SU-DHL-6 (cell line): Measurements from ENCODE around the gene SOBP.

Experiments
- H2AFZ ChIP-seq: fragments of 200-600 bp; sonication (generic); 2 replicates; pipeline ENCODE4 v1.6.1; 2014; ENCODE audit warnings: low read depth, mild to moderate bottlenecking, moderate library complexity, mixed read lengths, antibody characterized with exemption, low read length; ENCODE audit not compliant: severe bottlenecking
- H3F3A ChIP-seq: fragments of 200-600 bp; shearing (Covaris generic); 2 replicates; pipeline ENCODE4 v1.6.0; 2016; ENCODE audit warnings: antibody characterized with exemption, mild to moderate bottlenecking; ENCODE audit not compliant: insufficient read depth
- H3K27ac ChIP-seq: fragments of 200-600 bp; sonication (generic); 2 replicates; pipeline ENCODE4 v1.5.1; 2016; ENCODE audit warnings: low read depth, mild to moderate bottlenecking, low read length, moderate library complexity, mixed read lengths
- H3K27me3 ChIP-seq: fragments of 200-600 bp; sonication (generic), shearing (Covaris generic); 2 replicates; pipeline ENCODE4 v1.6.0; 2014; ENCODE audit warnings: mild to moderate bottlenecking, low read length
- H3K36me3 ChIP-seq: fragments of 200-600 bp; sonication (generic); 2 replicates; pipeline ENCODE4 v1.6.1; 2014; ENCODE audit warnings: mild to moderate bottlenecking, low read length, mixed read lengths
- H3K4me2 ChIP-seq: fragments of 300-600, 200-600 bp; shearing (Covaris generic), sonication (generic); 2 replicates; pipeline ENCODE4 v1.6.0; 2014; ENCODE audit warnings: low read length, low read depth, mild to moderate bottlenecking; ENCODE audit not compliant: poor library complexity, severe bottlenecking
- H3K4me3 ChIP-seq: fragments of 200-600 bp; sonication (generic); 2 replicates; pipeline ENCODE4 v1.5.1; 2014; ENCODE audit warnings: antibody characterized with exemption, low read length, mild to moderate bottlenecking, mixed read lengths; ENCODE audit not compliant: insufficient read depth, poor library complexity, severe bottlenecking
- H3K79me2 ChIP-seq: fragments of 200-600 bp; sonication (generic); 2 replicates; pipeline ENCODE4 v1.6.1; 2014; ENCODE audit warnings: mild to moderate bottlenecking, low read length, moderate library complexity; ENCODE audit not compliant: insufficient read depth
- H3K9ac ChIP-seq: fragments of 200-600 bp; sonication (generic); 2 replicates; pipeline ENCODE4 v1.7.0; 2014; ENCODE audit warnings: mild to moderate bottlenecking, low read length
- H3K9me2 ChIP-seq: fragments of 200-600 bp; sonication (generic); replicated peaks from 2 replicates; pipeline ENCODE4 v1.6.1; 2014; ENCODE audit warnings: low read length; ENCODE audit not compliant: insufficient read depth
- H3K9me3 ChIP-seq: fragments of 200-600 bp; sonication (generic); 2 replicates; pipeline ENCODE4 v1.6.1; 2014; ENCODE audit warnings: low read length, mixed read lengths; ENCODE audit not compliant: insufficient read depth
- H4K20me1 ChIP-seq: fragments of 200-600 bp; sonication (generic); 2 replicates; pipeline ENCODE4 v1.6.1; 2014; ENCODE audit warnings: low read depth, mild to moderate bottlenecking, antibody characterized with exemption, low read length, moderate library complexity, mixed read lengths
- EZH2phosphoT487 ChIP-seq: fragments of 200-600 bp; sonication (generic), shearing (Covaris generic); conservative IDR thresholded peaks from 2 replicates; pipeline ENCODE4 v1.6.1; 2018; ENCODE audit warnings: mild to moderate bottlenecking, antibody characterized with exemption, low read length, moderate library complexity, mixed read lengths
- TF ChIP-seq, protein P1 (sequence below): fragments of 200-600 bp; sonication (generic); IDR thresholded peaks from one replicate; pipeline ENCODE4 v1.5.1; 2017; ENCODE audit warnings: antibody characterized with exemption, mild to moderate bottlenecking, low read length, moderate library complexity; ENCODE audit not compliant: insufficient read depth, poor library complexity, severe bottlenecking

SOBP gene

DNA sequence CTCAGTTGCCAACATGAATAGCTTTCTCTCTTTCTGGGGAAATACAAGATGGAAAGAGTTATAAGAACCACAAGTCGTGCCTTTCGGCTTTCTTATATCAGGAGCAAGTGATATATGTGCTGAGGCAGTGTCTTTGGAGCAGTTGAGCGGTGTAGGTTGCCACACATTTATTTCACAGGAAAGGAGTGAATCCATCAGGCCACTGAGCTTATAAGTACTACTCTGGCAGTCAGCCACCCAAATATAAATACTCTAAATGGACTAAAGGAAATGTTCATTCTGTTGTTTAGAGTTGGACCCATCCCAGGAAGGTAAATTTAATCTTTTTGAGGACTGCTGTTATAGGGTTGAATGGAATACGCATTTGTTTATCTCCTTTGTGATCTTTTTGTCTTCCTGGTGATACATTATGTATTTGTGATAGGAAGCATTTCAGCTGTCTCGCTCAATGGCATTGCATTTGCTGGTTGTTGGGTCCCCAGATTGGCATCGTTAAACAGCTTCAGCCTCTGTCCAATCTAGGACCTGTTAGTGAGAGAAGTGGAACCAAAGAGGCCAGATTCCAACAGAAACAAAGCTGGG lies 139.7 kb downstream of the SOBP start:
- H3K79me2 ChIP-seq = no peaks in the 10 kb centered on the region
- no peaks in the 10 kb centered on the region for H3K27me3 ChIP-seq

DNA sequence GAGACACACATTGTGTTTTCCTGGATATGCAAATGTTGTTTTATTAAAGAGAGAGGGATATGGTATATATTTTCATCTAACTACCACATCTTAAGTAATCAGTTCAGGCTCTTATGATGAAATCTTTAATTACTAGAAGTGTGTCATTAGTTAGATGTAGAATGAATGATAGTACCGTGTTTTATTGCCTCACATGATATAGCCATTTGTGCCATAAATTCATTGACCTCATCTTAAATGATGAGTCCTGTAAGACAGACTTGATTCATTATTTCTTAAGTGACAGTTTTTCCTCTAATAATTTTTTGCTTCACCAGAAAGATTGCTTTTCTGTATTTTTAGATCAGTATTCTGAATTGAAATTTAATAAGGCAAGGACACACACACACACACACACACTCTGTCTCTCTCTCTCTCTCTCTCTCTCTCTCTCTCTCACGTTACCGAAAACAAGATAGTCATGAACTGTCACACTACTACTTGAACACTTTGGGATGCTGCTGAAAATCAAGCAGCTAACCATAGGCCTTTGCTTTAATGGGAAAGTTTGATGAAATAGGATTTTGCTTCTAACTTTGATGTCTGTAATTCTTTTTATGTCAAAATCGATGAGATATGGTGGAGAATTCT lies 140.5 kb downstream of the SOBP start:
- TF ChIP-seq EZH2phosphoT487 = no peak
- TF ChIP-seq, protein P1, sequence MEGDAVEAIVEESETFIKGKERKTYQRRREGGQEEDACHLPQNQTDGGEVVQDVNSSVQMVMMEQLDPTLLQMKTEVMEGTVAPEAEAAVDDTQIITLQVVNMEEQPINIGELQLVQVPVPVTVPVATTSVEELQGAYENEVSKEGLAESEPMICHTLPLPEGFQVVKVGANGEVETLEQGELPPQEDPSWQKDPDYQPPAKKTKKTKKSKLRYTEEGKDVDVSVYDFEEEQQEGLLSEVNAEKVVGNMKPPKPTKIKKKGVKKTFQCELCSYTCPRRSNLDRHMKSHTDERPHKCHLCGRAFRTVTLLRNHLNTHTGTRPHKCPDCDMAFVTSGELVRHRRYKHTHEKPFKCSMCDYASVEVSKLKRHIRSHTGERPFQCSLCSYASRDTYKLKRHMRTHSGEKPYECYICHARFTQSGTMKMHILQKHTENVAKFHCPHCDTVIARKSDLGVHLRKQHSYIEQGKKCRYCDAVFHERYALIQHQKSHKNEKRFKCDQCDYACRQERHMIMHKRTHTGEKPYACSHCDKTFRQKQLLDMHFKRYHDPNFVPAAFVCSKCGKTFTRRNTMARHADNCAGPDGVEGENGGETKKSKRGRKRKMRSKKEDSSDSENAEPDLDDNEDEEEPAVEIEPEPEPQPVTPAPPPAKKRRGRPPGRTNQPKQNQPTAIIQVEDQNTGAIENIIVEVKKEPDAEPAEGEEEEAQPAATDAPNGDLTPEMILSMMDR = no peak
- H3K9me2 ChIP-seq = no peaks in the 10 kb centered on the region
- no peaks in the 10 kb centered on the region for H4K20me1 ChIP-seq
- H3F3A ChIP-seq = no peaks in the 10 kb centered on the region
- H3K9ac ChIP-seq = no peak overlapping the region
- H3K4me2 ChIP-seq = no peak overlapping the region
- H3K9me3 ChIP-seq = no peaks in the 10 kb centered on the region
- H3K4me3 ChIP-seq = no peak overlapping the region
- H2AFZ ChIP-seq = no peak overlapping the region
- H3K27ac ChIP-seq = no peak overlapping the region
- no peaks in the 10 kb centered on the region for H3K27me3 ChIP-seq
- 0 out of 2 replicates have a peak, but pooled peaks cover 4% of the 10 kb centered on the region for H3K36me3 ChIP-seq
- H3K79me2 ChIP-seq = no peaks in the 10 kb centered on the region

More for the DNA sequence above, 139.7 kb downstream of the SOBP start:
- Histone ChIP-seq H3K9me2 (no peaks in the 10 kb centered on the region), H3F3A (no peaks in the 10 kb centered on the region), H3K9me3 (no peaks in the 10 kb centered on the region), H3K4me2 (no peak overlapping the region), H3K4me3 (no peak overlapping the region), H3K9ac (no peak overlapping the region), H2AFZ (no peak overlapping the region), H3K27ac (no peak overlapping the region), H4K20me1 (no peaks in the 10 kb centered on the region), H3K36me3 (no peaks in the 10 kb centered on the region)
- TF ChIP-seq, protein P1 = no peak
- no peak for TF ChIP-seq EZH2phosphoT487

DNA sequence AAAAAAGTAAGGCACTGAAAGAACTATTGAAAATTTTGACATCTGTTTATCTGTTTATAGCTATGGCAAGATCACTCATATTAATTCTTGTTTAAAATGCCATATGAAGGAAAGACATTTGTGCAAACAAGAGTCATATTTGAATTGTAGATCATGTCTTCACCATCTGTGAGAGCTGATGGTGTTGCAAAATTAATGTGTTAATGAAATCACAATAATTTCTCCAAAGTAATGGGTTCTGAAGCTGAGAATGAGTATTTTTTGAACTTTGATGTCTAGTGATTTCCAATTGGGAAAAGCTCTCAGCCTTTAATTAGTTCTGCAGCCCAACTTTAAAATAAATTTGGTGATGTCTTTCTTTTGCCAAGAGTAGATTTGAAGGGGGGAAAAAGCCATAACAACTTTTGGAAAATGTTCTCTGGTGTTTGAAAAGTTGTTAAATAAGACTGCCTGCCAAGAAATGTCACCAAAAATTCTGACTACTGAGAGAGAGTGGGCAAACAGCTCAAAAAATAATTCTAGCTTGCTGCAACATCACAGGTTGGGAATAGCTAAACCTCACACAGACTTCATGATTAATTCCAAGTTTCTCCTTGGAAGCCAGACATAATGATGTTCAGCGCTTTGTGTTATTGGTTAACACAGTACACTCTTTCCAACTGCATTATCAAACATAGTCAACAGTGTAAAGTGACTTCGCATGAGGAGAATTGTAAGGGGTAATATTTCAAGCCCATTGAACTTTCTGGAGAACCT lies 142.6 kb downstream of the SOBP start:
- Histone ChIP-seq H3K9me2 (no peaks in the 10 kb centered on the region), H3K27ac (no peak overlapping the region), H3F3A (no peaks in the 10 kb centered on the region), H3K27me3 (no peaks in the 10 kb centered on the region), H3K4me3 (no peak overlapping the region), H2AFZ (no peak overlapping the region), H3K36me3 (0 out of 2 replicates have a peak, but pooled peaks cover 6% of the 10 kb centered on the region), H3K9me3 (no peaks in the 10 kb centered on the region), H3K79me2 (no peaks in the 10 kb centered on the region), H4K20me1 (no peaks in the 10 kb centered on the region), H3K9ac (no peak overlapping the region), H3K4me2 (no peak overlapping the region)
- TF ChIP-seq EZH2phosphoT487 = no peak
- TF ChIP-seq, protein P1 = no peak
